GM18867 (cell line): ENCODE results near the gene CBX6.

Experiments used
- ATAC-seq: cut with Tn5 transposase; IDR thresholded peaks from one replicate; pipeline ENCODE4 v1.9.1; 2021; ENCODE audit warnings: mild to moderate bottlenecking, moderate library complexity; ENCODE audit not compliant: unreplicated experiment

The CBX6 gene

GRCh38 chr22:38823076-38823475, 48.9 kb downstream of the CBX6 start:
- ATAC-seq: no peak

GRCh38 chr22:38820020-38820419, 52.0 kb downstream of the CBX6 start:
- no peak for ATAC-seq

- no peak for ATAC-seq
Measured at GRCh38 chr22:38819387-38819940, 52.6 kb downstream of the CBX6 start.

- ATAC-seq: no peak
Measured at GRCh38 chr22:38817196-38817595, 54.8 kb downstream of the CBX6 start.

- no peak for ATAC-seq
Measured at GRCh38 chr22:38815842-38816241, 56.2 kb downstream of the CBX6 start.
